A549 (cell line): ENCODE data around the gene TPRG1L.

Source experiments
- CBX8 ChIP-seq: fragments of 200-600 bp; sonication (generic); IDR thresholded peaks from 2 replicates; pipeline ENCODE4 v1.6.1; 2016
- CTCF ChIP-seq: fragments of >200 bp; sonication (Bioruptor Twin); formaldehyde crosslinking; IDR thresholded peaks from 3 replicates; pipeline ENCODE4 v1.5.1; 2016
- KDM1A ChIP-seq: fragments of 200-600 bp; sonication (generic); IDR thresholded peaks from 2 replicates; pipeline ENCODE4 v1.6.1; 2016; ENCODE audit warnings: low read depth, mild to moderate bottlenecking
- POLR2A ChIP-seq: IDR thresholded peaks from 2 replicates; pipeline ENCODE4 v1.6.1; 2012; ENCODE audit warnings: mild to moderate bottlenecking, low read length
- REST ChIP-seq: fragments of 200-600 bp; sonication (generic); IDR thresholded peaks from 2 replicates; pipeline ENCODE4 v1.6.1; 2016; ENCODE audit warnings: antibody characterized with exemption, mild to moderate bottlenecking, moderate library complexity

- TF ChIP-seq REST (no peak), CTCF (no peak), KDM1A (no peak), CBX8 (no peak), POLR2A (no peak)
These were observed 39.3 kb downstream of the TPRG1L start for GRCh38 chr1:3663999-3664699.
